GM18502 (cell line): Measurements from ENCODE around the gene OPN1LW.
A peak's percentile ranks its signal among the peaks of the same experiment; 100 is the strongest.
"Not testable (repeated sequence)": the region's sequence is repeated elsewhere in the genome, so short reads cannot be mapped to it uniquely, and the experiment has no call there.

Source experiments
- ATAC-seq: cut with Tn5 transposase; IDR thresholded peaks from one replicate; pipeline ENCODE4 v1.9.1; 2021; ENCODE audit warnings: mild to moderate bottlenecking; ENCODE audit not compliant: unreplicated experiment, poor library complexity

Gene OPN1LW

GRCh38 chrX:154131955-154132354, 12.1 kb upstream of the OPN1LW start:
- ATAC-seq = no peak

DNA sequence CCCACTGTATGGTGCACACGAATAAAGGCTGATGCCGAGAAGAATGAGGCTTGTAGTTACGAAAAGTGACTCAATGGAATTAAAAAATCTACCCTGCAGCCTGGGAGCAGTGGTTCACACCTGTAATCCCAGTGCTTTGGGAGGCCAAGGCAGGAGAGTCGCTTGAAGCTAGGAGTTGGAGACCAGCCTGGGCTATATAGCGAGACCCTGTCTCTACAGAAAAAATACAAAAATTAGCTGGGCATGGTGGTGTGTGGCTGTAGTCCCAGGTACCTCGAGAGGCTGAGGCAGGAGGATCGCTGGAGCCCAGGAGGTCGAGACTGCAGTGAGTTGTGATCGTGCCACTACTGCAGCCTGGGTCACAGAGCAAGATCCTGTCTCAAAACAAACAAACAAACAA, 11.7 kb upstream of the OPN1LW start:
- no peak for ATAC-seq

DNA sequence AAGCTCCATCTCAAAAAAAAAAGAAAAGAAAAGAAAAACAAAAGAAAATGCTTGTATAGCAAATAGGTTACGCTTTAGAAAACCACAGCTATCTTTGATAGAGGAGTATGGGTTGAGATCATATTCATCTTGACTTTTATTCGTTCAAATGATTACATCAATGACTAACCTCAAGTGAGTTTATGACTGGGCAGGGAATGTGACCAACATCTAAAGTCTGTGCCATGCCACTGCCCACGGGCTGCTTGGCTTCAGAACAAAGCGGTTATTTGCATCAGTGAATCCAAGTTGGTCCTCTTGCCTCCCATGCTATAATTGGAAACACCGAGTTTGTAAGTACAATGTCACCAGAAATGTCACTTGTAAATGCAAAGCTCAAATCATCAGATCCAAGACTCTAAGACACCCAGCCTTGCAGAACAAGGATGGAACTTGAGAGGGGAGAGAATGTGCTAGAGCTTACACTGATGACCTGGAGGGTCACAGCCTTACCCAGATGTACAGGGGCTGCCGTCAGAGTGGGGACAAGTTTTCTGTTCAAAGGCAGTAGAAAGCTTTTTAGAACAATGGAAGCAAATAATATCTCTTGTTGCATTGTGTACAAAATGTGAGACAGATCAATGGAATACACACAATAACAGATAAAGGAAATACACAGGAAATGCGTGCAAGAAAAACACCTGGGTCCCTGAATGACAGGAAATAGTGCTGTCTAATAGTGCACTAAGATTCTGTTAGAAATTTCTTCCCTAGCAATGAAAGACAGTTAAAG, 8.4 kb upstream of the OPN1LW start:
- ATAC-seq = no peak

GRCh38 chrX:154136627-154137161, 7.3 kb upstream of the OPN1LW start:
- peak; percentile 73 for ATAC-seq

DNA sequence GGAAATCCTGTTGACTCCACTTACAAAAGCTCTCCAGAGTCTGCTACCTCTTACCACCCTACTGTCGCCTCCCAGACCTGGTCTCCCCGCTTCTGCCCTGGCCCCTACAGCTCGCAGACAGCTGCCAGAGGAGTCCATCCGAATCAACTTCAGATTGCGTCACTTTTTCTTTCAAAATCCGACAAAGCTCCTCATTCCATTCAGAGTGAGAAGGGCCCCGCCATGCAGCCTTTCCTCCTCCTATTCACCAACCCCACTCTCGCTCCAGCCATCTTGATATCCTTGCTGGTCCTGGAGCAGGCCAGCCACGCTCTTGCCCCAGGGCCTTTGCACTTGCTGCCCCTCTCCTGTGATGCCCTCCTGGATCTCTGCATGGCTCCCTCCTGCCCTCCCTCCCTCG, 5.2 kb upstream of the OPN1LW start:
- no peak for ATAC-seq

DNA sequence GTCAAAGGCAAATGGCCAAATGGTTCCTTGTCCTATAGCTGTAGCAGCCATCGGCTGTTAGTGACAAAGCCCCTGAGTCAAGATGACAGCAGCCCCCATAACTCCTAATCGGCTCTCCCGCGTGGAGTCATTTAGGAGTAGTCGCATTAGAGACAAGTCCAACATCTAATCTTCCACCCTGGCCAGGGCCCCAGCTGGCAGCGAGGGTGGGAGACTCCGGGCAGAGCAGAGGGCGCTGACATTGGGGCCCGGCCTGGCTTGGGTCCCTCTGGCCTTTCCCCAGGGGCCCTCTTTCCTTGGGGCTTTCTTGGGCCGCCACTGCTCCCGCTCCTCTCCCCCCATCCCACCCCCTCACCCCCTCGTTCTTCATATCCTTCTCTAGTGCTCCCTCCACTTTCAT, 3.8 kb upstream of the OPN1LW start:
- no peak for ATAC-seq

DNA sequence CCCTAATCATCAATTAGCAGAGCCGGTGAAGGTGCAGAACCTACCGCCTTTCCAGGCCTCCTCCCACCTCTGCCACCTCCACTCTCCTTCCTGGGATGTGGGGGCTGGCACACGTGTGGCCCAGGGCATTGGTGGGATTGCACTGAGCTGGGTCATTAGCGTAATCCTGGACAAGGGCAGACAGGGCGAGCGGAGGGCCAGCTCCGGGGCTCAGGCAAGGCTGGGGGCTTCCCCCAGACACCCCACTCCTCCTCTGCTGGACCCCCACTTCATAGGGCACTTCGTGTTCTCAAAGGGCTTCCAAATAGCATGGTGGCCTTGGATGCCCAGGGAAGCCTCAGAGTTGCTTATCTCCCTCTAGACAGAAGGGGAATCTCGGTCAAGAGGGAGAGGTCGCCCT, 3.3 kb upstream of the OPN1LW start:
- no peak for ATAC-seq

- no peak for ATAC-seq
Measured at GRCh38 chrX:154142386-154142785, 1.7 kb upstream of the OPN1LW start.

DNA sequence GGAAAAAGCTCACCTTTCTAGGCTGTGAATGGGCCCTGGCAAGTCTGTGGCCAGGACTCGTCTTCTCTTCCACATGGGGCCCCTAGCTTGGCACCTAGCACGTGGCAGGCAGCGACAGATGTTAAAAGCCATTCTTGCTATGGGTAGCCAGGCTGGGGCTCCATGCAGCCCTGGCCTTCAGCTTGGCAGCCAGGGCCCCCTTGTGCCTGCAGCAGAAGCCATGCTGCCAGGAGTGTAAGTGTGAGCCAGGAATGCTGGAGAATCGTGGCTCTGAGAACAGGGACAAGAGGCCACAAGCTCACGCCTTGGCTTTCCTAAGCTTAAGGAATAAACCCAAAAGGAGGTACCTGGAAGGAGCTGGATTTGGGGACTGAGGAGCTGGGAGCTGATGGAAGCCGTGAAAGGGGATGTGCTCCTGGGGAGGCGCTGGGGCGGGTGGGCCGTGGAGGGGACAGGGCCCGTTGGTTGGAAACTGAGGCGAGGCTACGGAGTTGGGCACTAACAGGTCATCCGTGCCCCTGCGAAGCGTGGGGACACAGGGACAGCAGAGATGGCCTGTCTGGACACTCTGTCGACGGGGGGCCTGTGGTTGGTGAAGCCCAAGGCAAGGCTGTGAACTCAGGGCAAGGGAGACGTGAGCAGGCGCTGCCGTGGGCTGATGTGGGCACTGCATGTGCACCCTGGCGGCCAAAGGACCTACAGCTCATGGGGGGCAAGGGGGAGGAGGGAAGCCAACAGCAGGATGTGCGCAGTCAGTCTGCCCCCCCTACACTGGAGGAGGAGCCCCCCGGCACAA, 895 bp upstream of the OPN1LW start:
- ATAC-seq = no peak

DNA sequence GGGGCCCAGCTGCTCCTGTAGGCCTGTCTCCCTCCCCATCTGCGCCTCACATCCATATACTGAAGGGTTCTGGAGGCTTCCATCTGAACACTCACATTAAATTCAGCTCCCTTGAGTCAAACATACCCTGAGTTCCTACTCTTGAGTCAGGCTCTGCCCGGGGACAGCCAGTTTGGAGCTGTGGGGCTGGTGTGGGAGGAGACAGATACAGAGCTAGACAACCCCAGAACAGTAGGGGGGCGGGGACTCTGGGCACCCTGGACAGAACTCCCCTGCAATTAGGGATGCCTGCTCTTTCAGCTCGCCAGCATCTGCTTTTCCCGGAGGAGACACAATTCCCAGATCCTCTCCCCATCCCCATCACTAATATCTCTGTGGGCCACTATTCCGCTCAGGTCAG, 7.0 kb downstream of the OPN1LW start:
- ATAC-seq = not testable (repeated sequence)

- ATAC-seq = not testable (repeated sequence)
Measured at GRCh38 chrX:154156221-154156620, 12.2 kb downstream of the OPN1LW start.

- not testable (repeated sequence) for ATAC-seq
Measured at GRCh38 chrX:154157207-154157606, 13.2 kb downstream of the OPN1LW start.

DNA sequence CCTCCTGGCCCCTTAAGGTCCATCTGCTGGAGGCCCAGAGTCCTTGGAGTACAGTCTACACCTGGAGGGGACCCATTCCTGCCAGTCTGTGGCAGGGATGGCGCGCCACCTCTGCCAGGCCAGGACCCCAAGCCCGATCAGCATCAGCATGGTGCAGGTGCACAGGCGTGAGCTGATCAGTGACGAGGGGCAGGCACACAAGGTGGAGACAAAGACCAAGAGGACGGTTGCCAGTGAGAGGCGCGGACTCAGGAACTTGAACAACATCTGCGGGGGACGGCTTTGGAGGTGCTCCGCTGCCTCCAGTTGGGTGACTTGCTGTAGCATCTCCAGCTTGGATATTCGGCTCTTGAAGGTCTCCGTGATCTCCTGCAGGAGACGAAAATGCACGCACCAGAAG, 15.3 kb downstream of the OPN1LW start:
- not testable (repeated sequence) for ATAC-seq

DNA sequence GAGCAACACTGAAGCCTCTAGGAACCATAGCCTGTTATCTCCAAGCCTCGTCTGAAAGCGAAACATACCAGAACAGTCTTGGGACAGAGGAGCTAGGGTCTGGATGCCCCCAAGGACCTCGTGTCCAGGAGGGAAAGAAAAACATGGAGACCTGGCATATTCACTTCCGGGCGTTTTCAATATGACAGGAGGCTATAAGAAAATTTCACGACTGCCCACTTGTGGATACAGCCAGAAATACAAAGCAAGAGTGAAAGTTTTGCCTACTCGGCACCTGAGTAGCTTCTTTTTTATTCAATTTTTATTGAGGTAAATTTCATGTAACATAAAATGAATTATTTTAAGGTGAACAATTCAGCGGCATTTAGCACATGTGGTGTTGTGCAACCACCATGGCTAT, 20.9 kb downstream of the OPN1LW start:
- not testable (repeated sequence) for ATAC-seq

- ATAC-seq = not testable (repeated sequence)
Measured at GRCh38 chrX:154168384-154168783, 24.3 kb downstream of the OPN1LW start.

DNA sequence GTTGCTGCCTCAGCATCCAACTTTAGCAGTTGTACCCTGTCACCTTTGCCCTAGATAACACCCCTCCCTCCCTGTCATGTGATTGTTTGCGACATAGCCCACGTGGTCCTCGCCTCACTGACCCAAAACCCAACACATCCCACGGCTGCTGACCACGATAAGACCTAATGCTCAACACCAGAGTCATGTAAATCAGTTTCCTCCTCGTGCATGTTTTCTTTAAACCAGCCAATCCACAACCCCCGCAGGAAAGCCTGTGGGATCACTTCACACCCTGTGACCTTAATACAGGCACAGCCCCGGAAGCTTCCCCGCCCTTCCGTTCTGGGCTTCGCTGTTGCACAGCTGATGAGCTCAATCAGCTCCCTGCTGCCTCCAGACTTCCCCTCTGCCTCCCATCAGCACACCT, 28.5 kb downstream of the OPN1LW start:
- ATAC-seq = peak; percentile 70

DNA sequence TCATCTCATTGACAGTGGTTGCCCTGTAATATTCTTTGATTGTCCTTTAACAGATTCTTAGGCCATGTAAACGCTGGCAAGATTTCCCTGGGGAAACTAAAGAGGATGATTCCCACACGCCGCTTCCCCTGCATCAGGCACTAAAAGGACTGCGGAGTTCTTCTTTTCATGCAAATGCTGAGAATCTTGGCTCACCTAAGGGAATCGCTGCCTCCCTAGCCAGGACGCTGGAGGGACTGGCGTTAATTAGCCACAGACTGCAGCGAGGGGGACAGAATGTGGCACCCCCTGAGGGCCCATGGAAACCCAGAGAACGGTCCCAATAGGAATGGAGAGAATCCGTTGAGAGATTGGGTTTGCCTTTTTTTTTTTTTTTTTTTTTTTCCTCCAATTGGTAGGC, 30.3 kb downstream of the OPN1LW start:
- not testable (repeated sequence) for ATAC-seq

DNA sequence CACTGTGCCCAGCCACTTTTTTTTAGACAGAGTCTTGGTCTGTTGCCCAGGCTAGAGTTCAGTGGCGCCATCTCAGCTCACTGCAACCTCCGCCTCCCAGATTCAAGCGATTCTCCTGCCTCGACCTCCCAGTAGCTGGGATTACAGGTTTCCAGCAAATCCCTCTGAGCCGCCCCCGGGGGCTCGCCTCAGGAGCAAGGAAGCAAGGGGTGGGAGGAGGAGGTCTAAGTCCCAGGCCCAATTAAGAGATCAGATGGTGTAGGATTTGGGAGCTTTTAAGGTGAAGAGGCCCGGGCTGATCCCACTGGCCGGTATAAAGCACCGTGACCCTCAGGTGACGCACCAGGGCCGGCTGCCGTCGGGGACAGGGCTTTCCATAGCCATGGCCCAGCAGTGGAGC, 38.3 kb downstream of the OPN1LW start, which contains the start of gene OPN1MW:
TSS of gene OPN1MW (plus strand) at position 301 of the 400 bp plus-strand sequence. CDS start at position 383, 82 bp downstream.
- not testable (repeated sequence) for ATAC-seq

DNA sequence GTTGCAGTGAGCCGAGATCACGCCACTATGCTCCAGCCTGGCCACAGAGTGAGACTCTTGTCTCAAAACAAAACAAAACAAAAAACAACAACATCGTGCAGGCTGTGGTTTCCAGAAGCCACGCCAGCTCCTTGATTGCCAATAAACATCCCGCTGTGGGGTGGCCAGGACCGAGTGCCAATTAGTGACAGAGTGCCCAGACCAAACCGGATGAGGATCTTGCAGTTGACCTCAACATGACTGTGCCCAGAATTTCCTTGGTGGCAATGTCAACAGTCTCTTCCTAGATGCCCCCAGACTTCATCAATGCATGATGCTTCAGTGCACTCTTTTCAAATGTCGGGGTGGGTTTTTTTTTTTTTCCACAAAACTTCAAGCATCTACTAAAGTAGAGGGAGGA, 39.8 kb downstream of the OPN1LW start:
- not testable (repeated sequence) for ATAC-seq

DNA sequence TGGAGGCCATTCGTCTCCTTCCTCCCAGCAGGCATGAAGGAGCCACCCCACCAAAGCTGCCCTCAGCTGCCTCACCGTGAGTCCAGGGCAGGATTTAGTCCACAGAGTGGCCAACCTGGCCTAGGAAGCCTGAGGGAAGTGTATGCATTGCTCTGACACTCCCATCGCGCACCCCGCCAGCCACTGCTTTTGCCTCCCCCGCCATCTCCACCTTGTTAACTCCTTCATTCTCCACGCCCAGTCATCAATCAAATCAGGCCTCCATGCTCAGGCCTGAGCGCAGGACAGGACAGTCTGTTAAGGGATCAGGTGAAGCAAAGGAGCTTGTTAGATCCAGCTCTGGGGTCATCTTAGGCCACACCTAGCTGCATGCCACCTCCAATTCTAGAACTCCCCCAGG, 48.8 kb downstream of the OPN1LW start:
- ATAC-seq = not testable (repeated sequence)

GRCh38 chrX:154194316-154194715, 50.3 kb downstream of the OPN1LW start:
- ATAC-seq = not testable (repeated sequence)
